Lung microvascular endothelial cell (primary cell): ENCODE results near the gene GSDME. TPM values are rescaled to one million over a fixed set of nuclear protein-coding genes. Genes with fewer than 3 reads are reported as not detected.

Source experiments
- DNase-seq, 2 donors: peaks; one replicate each; pipeline versions ENCODE4 v3.0.0 to v3.0.0-alpha.2; 2010; ENCODE audit warnings: low read depth in 2 of 2
- total RNA-seq: library from RNA; depleted of rRNA; stranded (reverse); fragments of >200 nt; gene quantifications from 2 replicates; pipeline ENCODE4 v1.2.1, GENCODE V29; 2014

The GSDME gene
- total RNA-seq, 1 donor from 2014 or later = 8.3 TPM

DNA sequence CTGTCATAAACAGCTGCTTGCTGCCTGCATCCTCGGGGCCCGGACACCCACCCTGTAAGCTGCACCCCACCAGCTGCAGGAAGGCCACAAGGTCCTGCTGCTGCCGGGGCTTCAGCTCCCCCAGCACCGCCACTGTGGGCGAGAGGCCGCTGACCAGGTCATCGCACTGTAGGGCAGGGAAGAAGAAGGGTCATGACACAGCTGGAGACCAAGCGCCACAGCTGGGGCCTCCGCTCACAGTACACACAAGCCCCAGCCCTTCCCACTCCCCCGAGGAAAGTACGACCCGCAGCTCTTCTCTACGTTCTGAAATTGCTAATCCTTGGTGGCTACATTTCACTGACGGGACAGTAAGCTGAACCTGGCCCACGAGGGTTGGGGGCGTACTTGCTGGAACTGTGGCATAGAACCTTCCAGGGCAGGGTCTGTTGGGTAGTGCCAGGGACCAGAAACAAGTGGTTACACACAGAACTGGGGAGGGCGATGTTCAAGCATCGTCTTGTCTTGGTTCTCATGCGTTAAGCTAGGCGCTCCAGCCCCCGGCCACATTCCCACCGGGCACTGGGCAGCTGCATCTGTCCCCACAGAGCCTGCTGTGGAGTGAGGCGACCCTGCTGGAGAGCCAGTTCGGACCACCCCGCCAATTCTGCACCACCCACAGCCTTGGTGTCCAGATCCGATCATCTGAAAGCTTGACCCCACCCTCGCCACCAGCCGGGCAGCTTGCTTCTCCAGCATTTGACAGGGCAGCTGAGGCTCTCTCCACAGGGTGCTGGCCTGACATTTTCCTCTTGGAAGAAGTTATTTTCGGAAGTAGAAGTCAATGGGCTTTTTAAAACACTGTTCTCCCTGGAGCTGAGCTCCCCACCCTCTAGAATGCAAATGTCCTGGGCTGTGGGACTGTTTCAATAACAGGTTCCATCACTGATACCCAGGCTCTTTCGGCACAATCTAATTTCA is 50.8 kb downstream of the GSDME start:
- no peak for DNase-seq

DNA sequence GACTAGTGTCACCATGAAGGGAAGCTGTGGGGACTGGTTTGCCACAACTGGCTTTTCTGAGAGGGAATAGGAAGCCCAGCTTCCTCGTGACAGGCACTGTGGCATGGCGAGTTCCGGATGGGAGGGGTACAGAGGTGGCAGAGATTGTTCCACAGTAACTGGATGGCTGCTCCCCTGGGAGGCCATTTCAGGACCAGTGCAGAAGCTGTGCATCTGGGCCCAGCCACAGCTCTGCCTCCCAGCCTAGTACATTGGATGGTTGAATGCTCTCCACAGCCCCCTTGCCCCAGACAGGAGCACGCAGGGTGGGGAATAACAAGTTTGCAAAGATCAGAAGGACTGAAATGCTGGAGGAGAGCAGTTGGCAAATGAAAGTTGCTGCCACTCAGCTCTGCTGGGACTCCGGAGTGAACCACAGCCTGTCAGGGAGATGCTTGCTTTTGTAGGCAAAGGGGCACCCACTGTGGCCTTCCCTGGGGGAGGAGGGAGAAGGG is 51.8 kb downstream of the GSDME start:
- no peak for DNase-seq

- no peak for DNase-seq
These were observed 53.0 kb downstream of the GSDME start for GRCh38 chr7:24704311-24704710.

DNA sequence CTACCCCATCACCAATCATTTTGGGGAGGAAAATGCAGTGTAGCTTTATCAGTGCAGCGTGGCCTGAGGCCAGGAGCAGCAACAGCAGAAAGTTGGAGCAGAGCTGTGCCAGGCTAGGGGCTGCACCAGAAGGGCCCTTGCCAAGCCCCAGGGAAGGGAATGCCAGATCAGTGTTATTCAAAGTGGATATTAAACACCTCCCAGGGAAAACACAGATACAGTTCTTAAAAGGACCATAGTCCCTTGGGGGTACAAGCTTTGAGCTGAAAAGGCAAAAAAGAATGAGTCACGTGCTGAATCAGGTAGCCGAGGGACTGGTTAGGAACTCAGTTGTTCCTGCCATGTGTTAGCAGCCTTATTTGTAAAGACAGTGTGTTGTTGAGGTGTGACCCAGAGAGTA is 54.0 kb downstream of the GSDME start:
- DNase-seq = no peak

- DNase-seq = no peak
These were observed 54.5 kb downstream of the GSDME start for GRCh38 chr7:24702755-24703154.

GRCh38 chr7:24701261-24702235 is 55.7 kb downstream of the GSDME start:
- DNase-seq = peak in 1 of 2 donors; percentile 13

DNA sequence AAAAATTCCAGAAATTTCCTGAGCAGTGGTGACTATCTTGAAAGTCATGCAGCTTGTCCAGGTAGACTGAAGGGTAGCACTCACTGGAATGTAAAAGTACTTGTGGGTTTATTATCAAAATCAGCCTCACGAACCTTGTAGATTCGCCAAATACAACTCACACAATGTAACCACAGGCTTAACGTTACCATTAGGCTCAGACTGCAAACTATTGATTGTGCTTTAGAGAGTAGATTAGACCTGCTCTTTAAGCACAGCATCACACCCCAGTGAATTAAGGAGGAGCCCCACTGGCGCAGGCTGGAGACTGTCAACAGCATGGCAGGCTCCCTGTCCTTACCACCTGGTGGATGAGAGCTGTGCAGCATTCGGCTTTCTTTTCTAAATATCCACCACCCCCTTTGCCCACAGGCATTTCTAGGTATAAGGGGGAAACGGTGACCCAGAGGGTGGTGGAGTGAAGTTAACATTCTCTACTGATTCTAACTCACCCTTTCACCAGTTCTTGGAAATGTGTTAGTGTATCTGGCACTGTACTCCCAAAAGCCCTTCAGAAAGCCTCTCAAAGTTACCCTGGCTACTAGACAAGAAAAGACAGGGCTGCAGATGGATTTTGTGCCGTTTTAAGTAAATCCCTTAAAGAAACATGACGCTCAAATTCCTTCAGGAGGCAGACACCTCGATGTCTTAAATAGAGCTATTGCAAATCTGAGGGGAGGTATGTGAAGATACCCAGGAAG is 56.6 kb downstream of the GSDME start:
- no peak for DNase-seq

DNA sequence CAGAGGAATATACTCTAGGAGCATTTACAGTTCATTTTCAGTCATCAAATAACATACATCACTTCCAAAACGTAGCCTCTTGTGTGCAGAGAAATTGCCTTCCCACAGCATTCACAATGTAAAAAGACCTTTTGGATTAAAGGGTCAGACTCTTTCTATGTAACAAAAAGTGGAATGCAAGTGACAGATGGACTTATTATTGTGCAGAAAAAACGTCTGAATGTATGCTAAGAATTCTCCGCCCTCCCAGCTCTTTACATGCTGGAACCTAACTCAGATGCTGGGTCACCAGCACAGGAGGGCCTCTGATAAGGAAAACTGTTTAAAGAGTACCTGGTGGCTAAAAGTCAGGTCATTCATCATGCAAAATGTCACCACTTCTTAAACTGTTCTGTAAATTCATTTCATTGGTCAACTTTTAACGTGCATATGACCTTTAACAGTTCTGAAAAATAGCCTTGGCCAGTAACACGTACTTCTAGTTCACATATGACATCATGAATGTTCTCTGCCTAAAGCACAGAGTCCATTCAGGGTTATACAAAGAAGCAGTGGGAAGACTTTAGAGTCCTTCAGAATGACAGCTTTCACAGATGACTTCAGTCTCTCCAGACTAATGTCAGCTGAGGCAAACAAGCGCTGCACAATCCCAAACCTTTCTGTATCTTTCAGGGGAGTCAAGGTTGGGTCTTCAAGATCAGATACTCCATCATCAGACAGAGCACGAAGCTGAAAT is 58.6 kb downstream of the GSDME start:
- DNase-seq = no peak

DNA sequence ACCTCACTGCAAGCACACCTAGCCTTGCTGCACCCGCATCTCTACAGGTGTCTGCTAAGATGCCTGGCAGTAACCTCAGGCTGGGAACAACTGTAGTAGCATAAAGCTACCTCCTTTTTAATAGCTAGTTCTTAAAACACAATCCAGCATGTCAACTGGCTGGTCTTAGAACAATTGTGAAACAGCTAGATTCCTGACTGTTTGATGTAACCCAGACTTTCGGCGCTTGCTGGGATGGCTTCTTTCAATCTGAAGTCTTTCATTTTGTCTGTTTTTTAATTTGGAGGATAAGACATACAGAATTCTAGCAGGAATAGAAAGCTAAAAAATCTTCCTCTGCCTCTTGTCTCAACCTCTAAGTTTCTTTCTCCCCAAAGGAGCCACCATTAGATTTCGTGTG is 59.8 kb downstream of the GSDME start:
- DNase-seq = no peak

DNA sequence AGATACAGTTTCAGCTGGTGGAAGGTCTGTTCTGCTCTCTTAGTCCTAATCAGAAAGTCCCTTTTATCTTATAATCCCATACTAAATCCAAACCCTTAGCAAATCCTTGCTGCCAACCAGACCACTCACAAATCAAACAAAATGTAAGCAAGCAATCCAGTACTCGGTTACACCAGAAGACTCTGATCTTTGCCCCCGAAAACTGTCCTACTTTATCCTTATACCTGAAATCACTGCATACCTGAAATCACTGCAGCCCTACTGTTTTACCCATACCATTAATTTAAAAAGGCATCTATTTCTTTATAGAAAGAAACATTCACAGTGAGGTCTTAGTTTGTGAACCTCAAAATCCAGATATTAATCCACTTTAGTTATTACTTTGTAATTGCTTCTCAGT is 64.7 kb downstream of the GSDME start:
- no peak for DNase-seq

DNA sequence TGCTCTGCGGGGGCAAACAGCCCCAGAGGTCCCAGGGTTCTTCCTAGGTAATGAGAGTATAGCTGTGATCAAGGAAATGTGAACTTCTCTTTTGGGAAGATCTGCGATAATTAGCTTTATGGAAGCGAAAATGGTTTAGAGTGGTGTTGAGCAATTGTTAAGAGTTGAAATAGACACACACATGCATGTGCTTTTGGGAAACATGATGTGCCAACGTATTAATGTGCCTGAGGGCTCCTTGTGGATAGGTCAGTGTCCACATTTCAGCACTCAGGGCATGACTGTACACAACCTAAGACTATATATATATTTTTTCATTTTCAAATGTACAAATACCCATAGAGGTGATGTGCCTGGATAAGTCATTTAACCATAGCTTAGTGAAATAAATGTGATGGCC is 67.0 kb downstream of the GSDME start:
- DNase-seq = no peak

GRCh38 chr7:24685708-24686107 is 71.6 kb downstream of the GSDME start:
- DNase-seq = no peak

DNA sequence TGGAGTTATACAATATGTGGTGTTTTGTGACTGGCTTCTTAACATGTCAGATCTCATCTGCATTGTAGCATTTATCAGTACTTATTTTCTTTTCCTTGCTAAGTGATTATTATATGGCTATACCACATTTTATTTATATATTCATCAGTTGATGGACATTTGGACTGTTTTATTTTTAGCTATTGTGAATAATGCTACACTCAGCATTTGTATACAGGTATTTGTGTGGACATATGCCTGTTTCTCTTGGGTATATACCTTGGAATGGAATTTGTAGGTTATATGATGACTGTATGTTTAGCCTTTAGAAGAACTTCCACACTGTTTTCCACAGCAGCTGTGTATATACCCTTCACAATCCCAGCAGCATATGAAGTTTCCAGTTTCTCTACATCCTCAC is 86.5 kb downstream of the GSDME start:
- DNase-seq = no peak

- DNase-seq = peak; percentile 13
These were observed 87.2 kb downstream of the GSDME start for GRCh38 chr7:24669971-24670591.

- peak; percentile 36 to 49 for DNase-seq
These were observed 88.2 kb downstream of the GSDME start for GRCh38 chr7:24668927-24669635.

DNA sequence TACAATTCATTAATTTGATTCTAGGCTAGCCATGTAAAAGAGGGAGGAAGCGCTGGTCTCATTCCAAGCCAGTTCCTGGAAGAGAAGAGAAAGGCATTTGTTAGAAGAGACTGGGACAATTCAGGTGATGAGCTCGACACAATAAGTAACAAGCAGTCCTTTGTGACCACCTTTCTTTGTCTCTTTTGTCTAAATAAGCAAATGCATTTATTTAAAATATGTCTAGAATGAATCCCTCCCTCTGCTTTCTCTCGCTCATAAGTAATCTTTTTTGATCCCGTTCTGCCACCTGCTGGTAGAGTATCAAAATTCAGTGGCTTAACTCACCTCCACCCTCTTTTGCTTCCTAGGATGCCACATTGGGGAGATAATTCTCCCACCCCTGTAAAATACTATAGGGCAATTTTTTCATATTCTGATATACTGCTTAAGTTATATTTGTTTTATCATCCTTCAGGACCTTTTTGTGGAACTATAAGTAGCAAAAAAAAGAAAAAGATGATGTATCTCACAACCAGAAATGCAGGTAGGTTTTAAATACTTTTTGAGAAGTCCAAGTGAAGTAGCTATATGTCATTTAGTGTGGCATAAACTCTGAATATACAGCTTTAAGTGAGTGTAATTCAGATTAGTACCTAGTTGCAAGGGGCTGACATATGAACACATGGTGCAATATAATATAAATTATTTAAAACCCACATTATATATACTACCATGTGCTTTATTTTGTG is 91.5 kb downstream of the GSDME start:
- peak; percentile 65 to 73 for DNase-seq

DNA sequence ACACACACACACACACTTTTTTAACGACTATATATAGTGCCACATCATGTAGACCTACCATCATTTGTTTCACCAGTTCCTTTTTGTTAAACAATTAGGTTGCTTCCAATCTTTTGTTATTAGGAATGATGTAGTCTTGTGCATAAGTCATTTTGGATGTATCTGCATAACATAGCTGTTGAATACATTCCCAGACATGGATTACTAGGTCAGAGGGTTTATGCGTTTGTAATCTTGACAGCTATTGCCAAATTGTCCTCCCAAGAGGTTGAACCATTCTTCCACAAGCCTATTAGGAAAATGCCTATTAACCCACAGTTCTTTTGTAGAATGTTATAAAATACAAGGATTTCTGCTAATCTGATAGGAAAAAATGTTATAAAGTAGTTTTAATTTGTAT is 96.7 kb downstream of the GSDME start:
- DNase-seq = no peak

GRCh38 chr7:24659505-24659904 is 97.8 kb downstream of the GSDME start:
- no peak for DNase-seq

- DNase-seq = no peak
These were observed 99.3 kb downstream of the GSDME start for GRCh38 chr7:24657980-24658379.
